ENCODE data around the gene CTPS1.

- no peak for TF ChIP-seq POLR2A (IDR thresholded peaks at IDR 0.05)
- TF ChIP-seq, protein P1, sequence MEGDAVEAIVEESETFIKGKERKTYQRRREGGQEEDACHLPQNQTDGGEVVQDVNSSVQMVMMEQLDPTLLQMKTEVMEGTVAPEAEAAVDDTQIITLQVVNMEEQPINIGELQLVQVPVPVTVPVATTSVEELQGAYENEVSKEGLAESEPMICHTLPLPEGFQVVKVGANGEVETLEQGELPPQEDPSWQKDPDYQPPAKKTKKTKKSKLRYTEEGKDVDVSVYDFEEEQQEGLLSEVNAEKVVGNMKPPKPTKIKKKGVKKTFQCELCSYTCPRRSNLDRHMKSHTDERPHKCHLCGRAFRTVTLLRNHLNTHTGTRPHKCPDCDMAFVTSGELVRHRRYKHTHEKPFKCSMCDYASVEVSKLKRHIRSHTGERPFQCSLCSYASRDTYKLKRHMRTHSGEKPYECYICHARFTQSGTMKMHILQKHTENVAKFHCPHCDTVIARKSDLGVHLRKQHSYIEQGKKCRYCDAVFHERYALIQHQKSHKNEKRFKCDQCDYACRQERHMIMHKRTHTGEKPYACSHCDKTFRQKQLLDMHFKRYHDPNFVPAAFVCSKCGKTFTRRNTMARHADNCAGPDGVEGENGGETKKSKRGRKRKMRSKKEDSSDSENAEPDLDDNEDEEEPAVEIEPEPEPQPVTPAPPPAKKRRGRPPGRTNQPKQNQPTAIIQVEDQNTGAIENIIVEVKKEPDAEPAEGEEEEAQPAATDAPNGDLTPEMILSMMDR (IDR thresholded peaks at IDR 0.05) = no peak
Measured at GRCh38 chr1:40986956-40987355, 7.5 kb downstream of the CTPS1 start.

Data from Peyer's patch (tissue), 4 donors.